Measurements from ENCODE around the gene NTM. TPM values are rescaled to one million over a fixed set of nuclear protein-coding genes. Genes with fewer than 3 reads are reported as not detected.

The NTM gene
- total RNA-seq, 1 experiment from 2014 or later = 8.6 TPM

DNA sequence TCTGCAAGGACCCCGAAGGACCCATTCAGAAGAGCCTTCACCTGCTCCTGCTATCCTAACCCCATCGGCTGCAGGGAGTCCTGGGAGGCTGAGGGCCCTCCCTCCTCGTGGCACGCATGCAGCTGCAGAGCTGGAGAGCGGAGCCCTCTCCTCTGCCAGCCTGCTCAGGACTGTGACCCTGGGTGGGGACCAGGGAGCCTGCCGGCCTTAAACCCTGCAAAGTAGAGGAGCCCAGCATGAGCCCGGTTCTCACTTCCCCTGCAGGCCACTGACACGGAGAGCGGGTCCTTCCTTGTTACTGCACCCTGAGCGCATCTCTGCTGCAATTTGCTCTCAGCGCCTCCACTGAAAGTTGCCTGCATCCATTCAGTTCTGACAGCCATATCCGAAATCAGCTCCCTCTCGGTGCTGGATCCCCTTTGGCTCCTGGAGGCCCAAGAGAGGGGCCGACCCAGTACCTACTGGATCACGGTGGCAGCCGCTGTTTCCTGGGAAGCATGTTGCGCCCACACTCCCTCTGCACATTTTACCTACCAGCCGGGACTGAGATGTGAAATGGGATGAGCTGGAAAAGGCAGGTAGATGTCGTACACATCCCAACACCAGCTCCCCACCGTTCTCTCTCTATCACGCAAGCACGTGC is 312.1 kb downstream of the NTM start:
- Histone ChIP-seq H3K9me3 (ENCODE audit: low read depth, low read length, poor library complexity, severe bottlenecking) (no peaks in the 10 kb centered on the region), H3K27ac (ENCODE audit: low read depth, low read length, poor library complexity, severe bottlenecking) (no peak overlapping the region), H3K36me3 (ENCODE audit: insufficient read depth, low read length, poor library complexity, severe bottlenecking) (no peaks in the 10 kb centered on the region), H3K4me1 (ENCODE audit: insufficient read depth, low read length, poor library complexity, severe bottlenecking) (no peaks in the 10 kb centered on the region), H3K4me3 (ENCODE audit: low read depth, low read length, poor library complexity, severe bottlenecking) (no peak overlapping the region), H3K27me3 (replicated peaks; ENCODE audit: insufficient read depth, low read depth, low read length, poor library complexity) (peaks cover 19% of the 10 kb centered on the region)
- intact Hi-C loops (cut with micrococcal nuclease; ENCODE audit: unreplicated experiment) = no loop called here
- ChIA-PET CTCF (no interaction called here), POLR2A (ENCODE audit: low non-redundant PET) (no interaction called here)
- no TSS peak for BruUV-seq (replicated peaks)
- no peak for TF ChIP-seq EZH2 (IDR thresholded peaks at IDR 0.05; ENCODE audit: borderline replicate concordance, low read depth, low read length, poor library complexity, severe bottlenecking)
- TF ChIP-seq, protein P1, sequence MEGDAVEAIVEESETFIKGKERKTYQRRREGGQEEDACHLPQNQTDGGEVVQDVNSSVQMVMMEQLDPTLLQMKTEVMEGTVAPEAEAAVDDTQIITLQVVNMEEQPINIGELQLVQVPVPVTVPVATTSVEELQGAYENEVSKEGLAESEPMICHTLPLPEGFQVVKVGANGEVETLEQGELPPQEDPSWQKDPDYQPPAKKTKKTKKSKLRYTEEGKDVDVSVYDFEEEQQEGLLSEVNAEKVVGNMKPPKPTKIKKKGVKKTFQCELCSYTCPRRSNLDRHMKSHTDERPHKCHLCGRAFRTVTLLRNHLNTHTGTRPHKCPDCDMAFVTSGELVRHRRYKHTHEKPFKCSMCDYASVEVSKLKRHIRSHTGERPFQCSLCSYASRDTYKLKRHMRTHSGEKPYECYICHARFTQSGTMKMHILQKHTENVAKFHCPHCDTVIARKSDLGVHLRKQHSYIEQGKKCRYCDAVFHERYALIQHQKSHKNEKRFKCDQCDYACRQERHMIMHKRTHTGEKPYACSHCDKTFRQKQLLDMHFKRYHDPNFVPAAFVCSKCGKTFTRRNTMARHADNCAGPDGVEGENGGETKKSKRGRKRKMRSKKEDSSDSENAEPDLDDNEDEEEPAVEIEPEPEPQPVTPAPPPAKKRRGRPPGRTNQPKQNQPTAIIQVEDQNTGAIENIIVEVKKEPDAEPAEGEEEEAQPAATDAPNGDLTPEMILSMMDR (conservative IDR thresholded peaks at IDR 0.05; ENCODE audit: low read depth, low read length) = no peak
- DNase-seq (ENCODE audit: low spot score) = no peak

DNA sequence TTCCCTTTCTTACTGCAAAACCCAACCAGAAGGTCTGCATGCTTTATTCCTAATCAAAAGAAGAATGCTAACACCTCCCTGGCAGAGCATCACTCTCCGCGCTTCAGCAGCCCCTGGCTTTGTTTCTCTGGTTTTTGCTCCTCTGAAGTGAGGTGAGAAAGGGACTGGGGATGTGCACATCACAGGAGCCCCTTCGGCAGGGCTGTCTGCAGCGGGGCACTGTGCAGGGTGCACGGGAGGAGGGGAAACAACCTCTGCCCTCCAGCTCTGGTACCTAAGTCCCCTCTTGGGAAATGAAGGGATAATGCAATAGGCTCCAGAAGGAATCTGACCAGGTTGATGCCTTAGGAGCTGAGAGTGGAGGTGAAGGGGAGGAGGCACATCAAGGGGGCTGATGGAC is 312.7 kb downstream of the NTM start:
- TF ChIP-seq, protein P1 (conservative IDR thresholded peaks at IDR 0.05; ENCODE audit: low read depth, low read length) = no peak
- no peak for TF ChIP-seq EZH2 (IDR thresholded peaks at IDR 0.05; ENCODE audit: borderline replicate concordance, low read depth, low read length, poor library complexity, severe bottlenecking)
- DNase-seq (ENCODE audit: low spot score) = no peak
- peaks cover 19% of the 10 kb centered on the region for H3K27me3 ChIP-seq (replicated peaks; ENCODE audit: insufficient read depth, low read depth, low read length, poor library complexity)
- no peak overlapping the region for H3K27ac ChIP-seq (ENCODE audit: low read depth, low read length, poor library complexity, severe bottlenecking)
- no TSS peak for BruUV-seq (replicated peaks)
- ChIA-PET POLR2A (ENCODE audit: low non-redundant PET) (no interaction called here), CTCF (no interaction called here)
- intact Hi-C loops (cut with micrococcal nuclease; ENCODE audit: unreplicated experiment) = no loop called here
- H3K4me3 ChIP-seq (ENCODE audit: low read depth, low read length, poor library complexity, severe bottlenecking) = no peak overlapping the region
- no peaks in the 10 kb centered on the region for H3K9me3 ChIP-seq (ENCODE audit: low read depth, low read length, poor library complexity, severe bottlenecking)
- no peaks in the 10 kb centered on the region for H3K4me1 ChIP-seq (ENCODE audit: insufficient read depth, low read length, poor library complexity, severe bottlenecking)
- no peaks in the 10 kb centered on the region for H3K36me3 ChIP-seq (ENCODE audit: insufficient read depth, low read length, poor library complexity, severe bottlenecking)

DNA sequence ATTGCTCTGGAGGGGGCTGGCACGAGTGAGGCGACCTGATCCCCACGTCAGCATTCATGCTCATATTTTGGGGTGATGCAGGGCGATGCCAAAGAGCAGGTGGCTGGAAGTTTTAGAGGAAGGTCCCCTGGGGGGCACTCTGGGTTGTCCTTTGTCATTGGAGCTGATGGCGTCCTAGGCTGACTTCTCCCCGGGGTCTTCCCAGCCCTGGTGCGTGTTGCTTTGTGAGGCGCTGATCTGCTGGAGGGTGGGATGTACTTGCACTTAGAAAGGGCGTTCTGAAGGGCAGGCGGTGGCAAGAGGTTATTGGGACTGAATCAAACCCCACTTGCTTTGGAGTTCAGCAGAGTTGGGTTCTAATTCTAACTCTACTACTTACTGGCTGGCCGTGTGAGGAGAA is 313.3 kb downstream of the NTM start:
- H3K27me3 ChIP-seq (replicated peaks; ENCODE audit: insufficient read depth, low read depth, low read length, poor library complexity) = peaks cover 19% of the 10 kb centered on the region
- CTCF ChIA-PET = no interaction called here
- intact Hi-C loops (cut with micrococcal nuclease; ENCODE audit: unreplicated experiment) = no loop called here
- POLR2A ChIA-PET (ENCODE audit: low non-redundant PET) = no interaction called here
- no peaks in the 10 kb centered on the region for H3K4me1 ChIP-seq (ENCODE audit: insufficient read depth, low read length, poor library complexity, severe bottlenecking)
- no peaks in the 10 kb centered on the region for H3K36me3 ChIP-seq (ENCODE audit: insufficient read depth, low read length, poor library complexity, severe bottlenecking)
- no TSS peak for BruUV-seq (replicated peaks)
- no peaks in the 10 kb centered on the region for H3K9me3 ChIP-seq (ENCODE audit: low read depth, low read length, poor library complexity, severe bottlenecking)
- no peak for DNase-seq (ENCODE audit: low spot score)
- H3K27ac ChIP-seq (ENCODE audit: low read depth, low read length, poor library complexity, severe bottlenecking) = no peak overlapping the region
- TF ChIP-seq EZH2 (IDR thresholded peaks at IDR 0.05; ENCODE audit: borderline replicate concordance, low read depth, low read length, poor library complexity, severe bottlenecking) = no peak
- TF ChIP-seq, protein P1 (conservative IDR thresholded peaks at IDR 0.05; ENCODE audit: low read depth, low read length) = no peak
- no peak overlapping the region for H3K4me3 ChIP-seq (ENCODE audit: low read depth, low read length, poor library complexity, severe bottlenecking)
